Lower leg skin (tissue), 4 donors: ENCODE results near the gene PMEPA1. TPM values are rescaled to one million over a fixed set of nuclear protein-coding genes. Genes with fewer than 3 reads are reported as not detected.

Experiments used
- DNase-seq, 2 donors: peaks; one replicate each; pipeline ENCODE4 v3.0.0-alpha.2; 2019; ENCODE audit warnings: low spot score in 2 of 2
- H3K4me3 ChIP-seq: fragments of 200-600 bp; sonication (generic); 2 replicates; pipeline ENCODE4 v1.5.1; 2017; ENCODE audit warnings: mild to moderate bottlenecking, low read depth; ENCODE audit not compliant: poor library complexity, severe bottlenecking
- CTCF ChIP-seq, 3 donors: fragments of 450-650 bp; IDR thresholded peaks; one replicate each; pipeline ENCODE4 v1.5.1; 2016; ENCODE audit warnings: antibody characterized with exemption in 3 of 3, mild to moderate bottlenecking in 3 of 3, moderate library complexity in 2 of 3
- POLR2A ChIP-seq, 2 donors: fragments of 450-650 bp; IDR thresholded peaks; one replicate each; pipeline ENCODE4 v1.6.1; 2016 to 2017; ENCODE audit warnings: antibody characterized with exemption in 2 of 2, mild to moderate bottlenecking in 1 of 2, moderate library complexity in 1 of 2
- WGBS, 2 donors: methylation state at CpG; one replicate each; pipeline ENCODE4 v1.1.5; 2018; 5-methylcytosine and 5-hydroxymethylcytosine counted together
- intact Hi-C: fragments of 100-400 bp; cut with DNase I; formaldehyde crosslinking; loops from one replicate; pipeline ENCODE4 v1.15.0; 2023; ENCODE audit warnings: low total_unique reads
- total RNA-seq, 4 donors: library from RNA; depleted of rRNA; stranded (reverse); fragments of >200 nt; gene quantifications; one replicate each; pipeline ENCODE4 v1.1.0, GENCODE V29; 2016

Gene PMEPA1
- total RNA-seq, 4 donors from 2014 or later: 4.3 to 22.1 (median 11.8) TPM

GRCh38 chr20:57686931-57687652 lies 22.7 kb downstream of the PMEPA1 start:
- intact Hi-C loops: no loop called here

GRCh38 chr20:57685146-57685758 lies 24.6 kb downstream of the PMEPA1 start:
- H3K4me3 ChIP-seq: no peak overlapping the region
- WGBS, 2 donors: 66 to 70% methylated on average over 21 of the region's 21 CpGs
- no peak for TF ChIP-seq POLR2A (IDR thresholded peaks at IDR 0.05)
- TF ChIP-seq CTCF (IDR thresholded peaks at IDR 0.05): no peak
- no peak for DNase-seq
- intact Hi-C loops: no loop called here

More at GRCh38 chr20:57686931-57687652, 22.7 kb downstream of the PMEPA1 start:
- WGBS, 2 donors: 63 to 72% methylated on average over 12 of the region's 12 CpGs
- TF ChIP-seq POLR2A (IDR thresholded peaks at IDR 0.05) (no peak), CTCF (IDR thresholded peaks at IDR 0.05) (no peak)
- no peak overlapping the region for H3K4me3 ChIP-seq
- DNase-seq: peak in 1 of 2 donors; percentile 44

DNA sequence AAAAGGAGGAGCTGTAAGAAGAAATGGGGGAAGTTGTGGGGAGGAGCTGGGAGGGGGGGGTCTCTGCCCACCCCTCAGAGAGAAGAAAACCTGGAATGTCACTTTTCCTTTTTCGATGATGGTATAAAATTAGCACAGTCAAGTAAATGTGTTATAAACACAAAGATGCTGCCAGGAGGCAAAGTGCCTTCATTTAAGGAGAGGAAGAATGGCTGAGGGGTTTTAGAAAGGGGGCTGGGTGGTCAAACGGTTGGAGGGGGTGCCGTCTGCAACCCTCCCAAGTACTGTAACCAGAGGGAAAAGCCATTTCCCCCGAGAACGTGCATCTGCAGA lies 25.0 kb downstream of the PMEPA1 start:
- WGBS, 2 donors: 55 to 60% methylated on average over 5 of the region's 5 CpGs
- DNase-seq: no peak
- TF ChIP-seq CTCF (IDR thresholded peaks at IDR 0.05): no peak
- H3K4me3 ChIP-seq: no peak overlapping the region
- intact Hi-C loops: no loop called here

DNA sequence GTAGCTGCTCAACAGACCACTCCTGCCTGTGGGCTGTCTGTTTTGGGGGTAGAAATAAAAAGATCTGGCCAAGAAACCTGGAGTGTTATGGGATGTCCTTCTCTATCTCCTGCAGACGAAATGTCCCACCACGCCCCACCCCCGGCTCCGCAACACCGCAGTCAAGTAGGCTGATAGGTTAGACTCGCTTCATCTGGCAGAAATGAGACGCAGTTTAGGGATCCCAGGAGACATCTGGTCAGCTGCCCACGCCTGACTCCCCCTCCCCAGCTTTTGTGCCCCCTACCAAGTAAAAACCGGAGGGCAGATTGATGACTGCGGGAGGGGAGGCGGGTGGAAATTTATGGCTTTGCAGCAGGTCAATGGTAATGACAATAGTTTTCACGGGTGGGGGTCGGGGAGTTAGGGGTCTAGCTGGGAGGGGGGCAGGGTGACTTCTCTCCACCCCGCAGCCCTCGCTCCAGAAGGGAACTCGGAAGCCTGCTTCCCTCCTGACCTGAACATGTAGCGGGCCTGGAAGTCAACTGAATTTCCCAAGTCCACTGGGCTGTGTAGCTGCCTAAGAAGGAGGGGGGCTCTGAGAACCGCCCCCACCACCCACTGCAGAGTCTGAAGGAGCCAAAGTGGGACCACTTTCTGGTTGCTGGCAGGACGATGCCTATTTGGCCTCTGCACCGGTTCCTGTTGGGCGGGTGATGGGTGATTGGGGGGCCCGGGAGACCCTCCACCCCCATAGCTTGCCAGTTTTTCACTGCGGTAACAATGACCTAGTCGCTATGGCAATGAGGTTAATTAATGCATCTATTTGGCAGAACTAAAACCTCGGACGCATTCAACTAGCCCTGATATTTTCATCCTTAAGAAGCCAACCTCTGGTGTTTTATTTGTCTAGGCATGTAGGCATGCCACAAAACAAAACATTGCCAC lies 25.7 kb downstream of the PMEPA1 start:
- intact Hi-C loops: no loop called here

GRCh38 chr20:57683287-57683686 lies 26.5 kb downstream of the PMEPA1 start:
- no peak for TF ChIP-seq CTCF (IDR thresholded peaks at IDR 0.05)
- TF ChIP-seq POLR2A (IDR thresholded peaks at IDR 0.05): no peak
- H3K4me3 ChIP-seq: no peak overlapping the region
- no peak for DNase-seq
- intact Hi-C loops: no loop called here
- WGBS, 2 donors: 57 to 64% methylated on average over 7 of the region's 7 CpGs

More for the DNA sequence above, 25.7 kb downstream of the PMEPA1 start:
- TF ChIP-seq POLR2A (IDR thresholded peaks at IDR 0.05) (no peak), CTCF (IDR thresholded peaks at IDR 0.05) (no peak)
- WGBS, 2 donors: 74 to 78% methylated on average over 26 of the region's 26 CpGs
- DNase-seq: no peak
- no peak overlapping the region for H3K4me3 ChIP-seq
